Measurements from ENCODE around the gene IPO4. TPM values are rescaled to one million over a fixed set of nuclear protein-coding genes. Genes with fewer than 3 reads are reported as not detected.

The IPO4 gene
- total and polyA plus RNA-seq, 2 of the 13 experiments (the other 11 are each of a cell fraction or from before 2014, with no cell fraction given) = 39.0 to 179 TPM

- TF ChIP-seq ZNF660 (CRISPR knock-in tag; IDR thresholded peaks at IDR 0.05; ENCODE audit: borderline replicate concordance, low read depth) = 0 out of 2 replicates have a peak, but pooled peaks have one; percentile 30
- 0 out of 2 replicates have a peak, but pooled peaks have one; percentile 7 for TF ChIP-seq ZNF768 (CRISPR knock-in tag; IDR thresholded peaks at IDR 0.05)
- TF ChIP-seq TEF (CRISPR knock-in tag; IDR thresholded peaks at IDR 0.05) = no peak
- TF ChIP-seq ZNF577 (CRISPR knock-in tag; IDR thresholded peaks at IDR 0.05; ENCODE audit: borderline replicate concordance, low read depth) = no peak
- peak; percentile 38 for TF ChIP-seq MED8 (CRISPR knock-in tag; IDR thresholded peaks at IDR 0.05; ENCODE audit: insufficient replicate concordance)
- no peak for TF ChIP-seq ZNF280B (CRISPR knock-in tag; IDR thresholded peaks at IDR 0.05; ENCODE audit: borderline replicate concordance)
- no peak for TF ChIP-seq TMF1 (CRISPR knock-in tag; IDR thresholded peaks at IDR 0.05; ENCODE audit: low read depth)
- TF ChIP-seq ATF4 (CRISPR knock-in tag; IDR thresholded peaks at IDR 0.05) = no peak
- no peak for TF ChIP-seq AHR (CRISPR knock-in tag; IDR thresholded peaks at IDR 0.05)
- TF ChIP-seq UBTF (CRISPR knock-in tag; IDR thresholded peaks at IDR 0.05) = 0 out of 2 replicates have a peak, but pooled peaks have one; percentile 29
- no peak for TF ChIP-seq ZNF232 (CRISPR knock-in tag; IDR thresholded peaks at IDR 0.05; ENCODE audit: borderline replicate concordance)
- peak; percentile 66 for TF ChIP-seq AGO2 (optimal IDR thresholded peaks at IDR 0.05; ENCODE audit: low read depth, low read length)
- TF ChIP-seq REXO4 (CRISPR knock-in tag; IDR thresholded peaks at IDR 0.05; ENCODE audit: borderline replicate concordance) = 0 out of 2 replicates have a peak, but pooled peaks have one; percentile 14
- TF ChIP-seq SALL2 (CRISPR knock-in tag; IDR thresholded peaks at IDR 0.05) = no peak
Observed at GRCh38 chr14:24184104-24184970, 4.3 kb downstream of the IPO4 start (continued).

All from HepG2 (cell line).